HFFc6 (cell line): ENCODE data around the gene CFAP91. TPM values are rescaled to one million over a fixed set of nuclear protein-coding genes. Genes with fewer than 3 reads are reported as not detected.

Source experiments
- DNase-seq: peaks from one replicate; pipeline ENCODE4 v3.0.0-alpha.2; 2018
- H3K27ac Mint-ChIP-seq: 2 replicates; pipeline ENCODE4 v1.8.0; 2020; ENCODE audit warnings: mild to moderate bottlenecking, mixed read lengths
- H3K27me3 Mint-ChIP-seq: 2 replicates; pipeline ENCODE4 v1.8.0; 2021; ENCODE audit warnings: mild to moderate bottlenecking, moderate library complexity, mixed read lengths; ENCODE audit not compliant: insufficient read depth
- H3K36me3 Mint-ChIP-seq: 2 replicates; pipeline ENCODE4 v1.8.0; 2021; ENCODE audit warnings: low read depth, mixed read lengths
- H3K4me1 Mint-ChIP-seq: 2 replicates; pipeline ENCODE4 v1.8.0; 2020; ENCODE audit warnings: low read depth, mixed read lengths
- H3K4me3 Mint-ChIP-seq: 2 replicates; pipeline ENCODE4 v1.8.0; 2020; ENCODE audit warnings: mild to moderate bottlenecking, moderate library complexity, mixed read lengths
- H3K9me3 Mint-ChIP-seq: 2 replicates; pipeline ENCODE4 v1.8.0; 2020; ENCODE audit warnings: mild to moderate bottlenecking, mixed read lengths
- CTCF ChIP-seq: fragments of 200-600 bp; sonication (generic); IDR thresholded peaks from 2 replicates; pipeline ENCODE4 v1.5.0; 2021; ENCODE audit warnings: antibody characterized with exemption, mild to moderate bottlenecking
- total RNA-seq, 6 experiments: library from RNA; stranded (reverse); fragmentation: NEBNext Ultra II Directional; extraction: Animal tissue kit (Norgen Biotek cat#: 25700); gene quantifications; 2 replicates in 1 of 6; 3 replicates in 5 of 6; pipeline ENCODE4 v1.2.3, GENCODE V29; 2021

Gene CFAP91
- total RNA-seq, 6 experiments from 2014 or later = not detected

DNA sequence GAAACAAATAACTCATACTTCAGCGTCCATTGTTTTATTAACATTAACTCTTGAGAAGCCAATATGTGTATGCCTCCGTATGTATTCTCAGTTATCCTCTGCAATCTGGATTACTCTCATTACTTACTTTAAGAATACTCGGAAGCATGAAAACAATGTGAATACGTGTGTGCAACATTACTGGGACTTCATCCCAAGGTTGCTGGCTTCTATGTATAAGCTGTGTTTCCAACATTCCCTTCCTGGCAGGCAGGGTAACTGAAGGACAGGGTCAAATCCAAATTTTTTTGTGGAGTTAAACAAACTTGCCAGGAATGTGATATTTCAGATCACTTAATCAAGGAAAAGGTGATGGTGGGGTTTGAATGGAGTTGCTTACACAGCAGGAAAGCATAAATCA is 44.5 kb downstream of the CFAP91 start:
- Mint-ChIP-seq H3K27me3 (peaks cover 22% of the 10 kb centered on the region), H3K4me3 (no peak overlapping the region)
- TF ChIP-seq CTCF = no peak

GRCh38 chr3:119748991-119749390 is 46.2 kb downstream of the CFAP91 start:
- Mint-ChIP-seq H3K27ac (no peak overlapping the region), H3K36me3 (no peaks in the 10 kb centered on the region), H3K4me1 (no peaks in the 10 kb centered on the region), H3K27me3 (peaks cover 23% of the 10 kb centered on the region), H3K9me3 (no peaks in the 10 kb centered on the region), H3K4me3 (no peak overlapping the region)
- no peak for TF ChIP-seq CTCF
- DNase-seq = no peak

More for the DNA sequence above, 44.5 kb downstream of the CFAP91 start:
- Mint-ChIP-seq H3K36me3 (no peaks in the 10 kb centered on the region), H3K27ac (no peak overlapping the region), H3K9me3 (no peaks in the 10 kb centered on the region), H3K4me1 (no peaks in the 10 kb centered on the region)
- no peak for DNase-seq

DNA sequence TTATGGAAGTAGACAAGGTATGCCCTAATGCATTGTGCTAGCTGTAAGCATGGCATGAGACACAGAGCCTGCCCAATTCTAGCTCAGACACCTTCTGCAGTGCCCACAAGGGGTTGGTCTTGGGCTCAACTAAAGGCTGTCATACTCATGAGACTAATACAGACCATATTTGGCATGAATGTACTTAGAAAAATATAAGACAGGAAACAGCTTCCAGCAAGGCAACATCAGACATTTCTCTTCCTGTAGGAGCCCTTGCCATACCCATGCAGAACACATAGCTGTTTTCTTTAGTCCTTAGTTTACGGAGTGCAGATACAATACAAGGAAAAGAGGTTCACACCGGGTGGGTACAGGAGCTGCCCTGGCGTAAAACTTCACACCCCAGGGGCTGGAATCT is 48.6 kb downstream of the CFAP91 start:
- TF ChIP-seq CTCF = no peak

More for the DNA sequence above, 48.6 kb downstream of the CFAP91 start:
- DNase-seq = no peak
- H3K27ac Mint-ChIP-seq = no peak overlapping the region
- H3K4me1 Mint-ChIP-seq = no peaks in the 10 kb centered on the region
- H3K4me3 Mint-ChIP-seq = no peak overlapping the region
- H3K36me3 Mint-ChIP-seq = no peaks in the 10 kb centered on the region
- peaks cover 23% of the 10 kb centered on the region for H3K27me3 Mint-ChIP-seq
- no peaks in the 10 kb centered on the region for H3K9me3 Mint-ChIP-seq

Other genes with a start within 250 kb of the CFAP91 start
- gene TMEM39A, start 239.4 kb upstream of the CFAP91 start, total RNA-seq = 10 to 100 TPM; 47.3 to 58.8 (median 55.5) TPM
- gene POGLUT1, start 234.1 kb upstream of the CFAP91 start, total RNA-seq = 10 to 100 TPM; 18.7 to 26.9 (median 20.4) TPM
- 100 to 1,000 TPM; 111 to 125 (median 112) TPM for gene TIMMDC1, start 204.5 kb upstream of the CFAP91 start, total RNA-seq
- not detected for gene CD80, start 143.4 kb upstream of the CFAP91 start, total RNA-seq
- 1 to 10 TPM in 2 of 6 experiments, under 1 TPM in 4; 0.10 to 1.8 (median 0.19) TPM for gene ADPRH, start 123.5 kb upstream of the CFAP91 start, total RNA-seq
- gene PLA1A, start 105.1 kb upstream of the CFAP91 start, total RNA-seq = not detected
- gene POPDC2, start 42.4 kb upstream of the CFAP91 start, total RNA-seq = under 1 TPM in 4 of 6 experiments, not detected in 2; 0.14 to 0.98 (median 0.70) TPM
- 10 to 100 TPM; 28.9 to 41.0 (median 35.2) TPM for gene COX17, start 25.6 kb upstream of the CFAP91 start, total RNA-seq
- not detected for gene NR1I2, start 79.1 kb downstream of the CFAP91 start, total RNA-seq